A673 (cell line): ENCODE results near the gene HGF. TPM values are rescaled to one million over a fixed set of nuclear protein-coding genes. Genes with fewer than 3 reads are reported as not detected.

Experiments used
- BruUV-seq: library from RNA; stranded (reverse); fragments of 400-500 nt; replicated peaks from 2 replicates; lab custom pipeline; 2021; lab: Mats Ljungman, UMichigan
- CTCF ChIA-PET: fragments of 300-600 bp; sonication (Branson Sonifier 250); formaldehyde crosslinking; loops from one replicate; lab custom pipeline; 2022; ENCODE audit warnings: antibody characterized with exemption; lab: Charles Lee
- POLR2A ChIA-PET: fragments of 300-600 bp; sonication (Branson Sonifier 250); formaldehyde crosslinking; loops from one replicate; lab custom pipeline; 2022; ENCODE audit warnings: antibody characterized with exemption; ENCODE audit not compliant: low non-redundant PET; lab: Charles Lee
- DNase-seq: peaks from one replicate; pipeline ENCODE4 v3.0.0-alpha.2; 2015; ENCODE audit warnings: low spot score
- H3K27ac ChIP-seq: fragments of 200-600 bp; sonication (generic); 2 replicates; pipeline ENCODE4 v1.5.1; 2016; ENCODE audit warnings: mixed run types, low read depth, mild to moderate bottlenecking, mixed read lengths, antibody characterized with exemption, low read length; ENCODE audit not compliant: poor library complexity, severe bottlenecking
- H3K27me3 ChIP-seq: fragments of 200-600 bp; sonication (generic); replicated peaks from 2 replicates; pipeline ENCODE4 v1.6.1; 2017; ENCODE audit warnings: mixed run types, low read depth, mild to moderate bottlenecking, mixed read lengths, antibody characterized with exemption, low read length; ENCODE audit not compliant: insufficient read depth, poor library complexity
- H3K36me3 ChIP-seq: fragments of 200-600 bp; sonication (generic); 2 replicates; pipeline ENCODE4 v1.6.1; 2016; ENCODE audit warnings: mixed run types, mild to moderate bottlenecking, mixed read lengths, antibody characterized with exemption, low read length; ENCODE audit not compliant: insufficient read depth, poor library complexity, severe bottlenecking
- H3K4me1 ChIP-seq: fragments of 200-600 bp; sonication (generic); 2 replicates; pipeline ENCODE4 v1.6.1; 2017; ENCODE audit warnings: mixed run types, mild to moderate bottlenecking, mixed read lengths, antibody characterized with exemption, low read length; ENCODE audit not compliant: insufficient read depth, poor library complexity, severe bottlenecking
- H3K4me3 ChIP-seq: fragments of 200-600 bp; sonication (generic); 2 replicates; pipeline ENCODE4 v1.5.1; 2016; ENCODE audit warnings: low read depth, mixed run types, mild to moderate bottlenecking, mixed read lengths, low read length; ENCODE audit not compliant: poor library complexity, severe bottlenecking
- H3K9me3 ChIP-seq: fragments of 200-600 bp; sonication (generic); 2 replicates; pipeline ENCODE4 v1.6.1; 2016; ENCODE audit warnings: mixed run types, low read depth, mild to moderate bottlenecking, mixed read lengths, antibody characterized with exemption, low read length; ENCODE audit not compliant: poor library complexity, severe bottlenecking
- CTCF ChIP-seq: fragments of 300-800, 200-600 bp; sonication (generic); conservative IDR thresholded peaks from 2 replicates; pipeline ENCODE4 v1.5.1; 2017; ENCODE audit warnings: low read depth, mild to moderate bottlenecking, antibody characterized with exemption, low read length, moderate library complexity, mixed read lengths
- EZH2 ChIP-seq: fragments of 200-600 bp; sonication (generic); IDR thresholded peaks from 2 replicates; pipeline ENCODE4 v1.6.1; 2017; ENCODE audit warnings: borderline replicate concordance, low read depth, mild to moderate bottlenecking, mixed read lengths, antibody characterized with exemption, low read length; ENCODE audit not compliant: poor library complexity, severe bottlenecking
- intact Hi-C: fragments of 100-400 bp; cut with micrococcal nuclease; formaldehyde crosslinking; loops from one replicate; pipeline ENCODE4 v1.10.0; 2022; ENCODE audit not compliant: unreplicated experiment
- total RNA-seq: library from RNA; stranded (reverse); gene quantifications from 2 replicates; pipeline ENCODE4 v1.2.3, GENCODE V29; 2021

The HGF gene
- total RNA-seq, 1 experiment from 2014 or later = not detected

DNA sequence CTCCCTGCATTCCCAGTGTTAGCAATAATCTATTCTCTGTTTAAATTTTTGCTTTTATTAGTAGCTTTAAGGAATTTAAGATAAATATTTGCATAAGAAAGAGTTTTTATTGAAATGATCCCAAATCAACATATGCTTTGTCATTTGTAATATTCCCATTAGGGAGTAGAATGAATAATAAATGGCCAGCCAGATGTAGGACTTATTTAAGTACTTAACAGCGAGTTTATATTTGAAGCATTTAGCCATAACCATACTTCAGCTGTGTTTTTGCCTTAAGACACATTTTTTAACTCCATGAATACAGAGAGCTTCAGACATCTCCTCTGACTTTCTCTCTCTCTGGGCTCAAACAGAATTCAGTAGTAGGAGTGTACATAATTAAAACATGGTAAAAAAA, 103.6 kb downstream of the HGF start:
- ChIA-PET CTCF (no interaction called here), POLR2A (no interaction called here)
- H3K27me3 ChIP-seq = no peaks in the 10 kb centered on the region
- H3K36me3 ChIP-seq = no peaks in the 10 kb centered on the region
- no peak overlapping the region for H3K4me3 ChIP-seq
- BruUV-seq = no TSS peak
- H3K9me3 ChIP-seq = no peaks in the 10 kb centered on the region
- TF ChIP-seq CTCF (no peak), EZH2 (no peak)
- peaks cover 28% of the 10 kb centered on the region for H3K4me1 ChIP-seq
- no peak for DNase-seq
- intact Hi-C loops = no loop called here
- H3K27ac ChIP-seq = no peak overlapping the region

GRCh38 chr7:81665236-81665635, 104.6 kb downstream of the HGF start:
- H3K9me3 ChIP-seq = peaks cover 1% of the 10 kb centered on the region
- intact Hi-C loops = no loop called here
- H3K4me3 ChIP-seq = no peak overlapping the region
- BruUV-seq = no TSS peak
- H3K36me3 ChIP-seq = no peaks in the 10 kb centered on the region
- H3K27ac ChIP-seq = no peak overlapping the region
- no peak for DNase-seq
- POLR2A ChIA-PET = no interaction called here
- H3K27me3 ChIP-seq = no peaks in the 10 kb centered on the region
- peaks cover 28% of the 10 kb centered on the region for H3K4me1 ChIP-seq
- CTCF ChIA-PET = interaction anchor here (0.6 kb wide), 1 partner anchor 165 kb away, joined by 3 read pairs; no protein-coding TSS in a partner anchor
- no peak for TF ChIP-seq EZH2
- TF ChIP-seq CTCF = no peak

- Histone ChIP-seq H3K36me3 (no peaks in the 10 kb centered on the region), H3K27me3 (no peaks in the 10 kb centered on the region), H3K4me3 (no peak overlapping the region), H3K27ac (no peak overlapping the region), H3K4me1 (peaks cover 28% of the 10 kb centered on the region), H3K9me3 (peaks cover 5% of the 10 kb centered on the region)
- POLR2A ChIA-PET = no interaction called here
- intact Hi-C loops = no loop called here
- BruUV-seq = no TSS peak
- CTCF ChIA-PET = no interaction called here
- TF ChIP-seq EZH2 (no peak), CTCF (0 out of 2 replicates have a peak, but pooled peaks have one; percentile 28)
- peak; percentile 83 for DNase-seq
These were observed 105.5 kb downstream of the HGF start for GRCh38 chr7:81664304-81664703.
